SK-N-SH (cell line): ENCODE results near the gene CNGA4. TPM values are rescaled to one million over a fixed set of nuclear protein-coding genes. Genes with fewer than 3 reads are reported as not detected.

Source experiments
- CTCF ChIA-PET: fragments of 300-600, 350-600 bp; formaldehyde crosslinking; extraction: SDS; loops from one replicate; lab custom pipeline; 2021; lab: Yijun Ruan, JAX
- POLR2A ChIA-PET: fragments of 350-600 bp; sonication (Branson Sonifier 250); formaldehyde crosslinking; extraction: SDS; loops from one replicate; lab custom pipeline; 2020; ENCODE audit warnings: antibody characterized with exemption, inconsistent platforms; lab: Yijun Ruan, JAX
- DNase-seq: peaks from one replicate; pipeline ENCODE4 v3.0.0; 2012
- H2AFZ ChIP-seq: fragments of 200-600 bp; sonication (generic); 2 replicates; pipeline ENCODE4 v1.8.1; 2016; ENCODE audit warnings: antibody characterized with exemption, mild to moderate bottlenecking, low read depth
- H3F3A ChIP-seq: fragments of 200-600 bp; sonication (generic); replicated peaks from 2 replicates; pipeline ENCODE3; 2016; ENCODE audit warnings: antibody characterized with exemption, mild to moderate bottlenecking; ENCODE audit not compliant: insufficient read depth
- H3K27ac ChIP-seq, 2 experiments: fragments of 200-500 bp in 1 of 2; fragments of 200-600 bp in 1 of 2; sonication (Bioruptor generic) in 1 of 2; sonication (generic), shearing (Covaris generic) in 1 of 2; 2 replicates each; pipeline versions ENCODE4 v1.5.1 to v1.6.1; 2014 to 2016; ENCODE audit warnings: low read depth in 2 of 2, inconsistent platforms in 1 of 2, low read length in 1 of 2, mild to moderate bottlenecking in 1 of 2, mixed read lengths in 1 of 2
- H3K27me3 ChIP-seq: fragments of 200-600 bp; sonication (generic), shearing (Covaris generic); 2 replicates; pipeline ENCODE4 v1.6.1; 2016; ENCODE audit warnings: mixed run types; ENCODE audit not compliant: insufficient read depth
- H3K36me3 ChIP-seq, 2 experiments: fragments of 200-500 bp in 1 of 2; fragments of 200-600 bp in 1 of 2; sonication (Bioruptor generic) in 1 of 2; sonication (generic) in 1 of 2; replicated peaks in 1 of 2; 2 replicates each; pipeline versions ENCODE3 to v1.5.1; 2014 to 2016; ENCODE audit warnings: low read length in 1 of 2, mild to moderate bottlenecking in 1 of 2; ENCODE audit not compliant: insufficient read depth in 2 of 2, control insufficient read depth in 1 of 2
- H3K4me1 ChIP-seq, 2 experiments: fragments of 200-500 bp in 1 of 2; fragments of 200-600 bp in 1 of 2; sonication (Bioruptor generic) in 1 of 2; sonication (generic), shearing (Covaris generic) in 1 of 2; 2 replicates each; pipeline versions ENCODE4 v1.5.1 to v1.6.1; 2014 to 2016; ENCODE audit warnings: low read depth in 1 of 2, low read length in 1 of 2, mixed run types in 1 of 2; ENCODE audit not compliant: insufficient read depth in 2 of 2, control insufficient read depth in 1 of 2
- H3K4me2 ChIP-seq: fragments of 200-600 bp; sonication (generic), shearing (Covaris generic); 2 replicates; pipeline ENCODE4 v1.6.1; 2017; ENCODE audit warnings: mixed run types
- H3K4me3 ChIP-seq, 2 experiments: fragments of 200-500 bp in 1 of 2; fragments of 200-600 bp in 1 of 2; sonication (Bioruptor generic) in 1 of 2; sonication (generic), shearing (Covaris generic) in 1 of 2; 2 replicates each; pipeline versions ENCODE4 v1.5.1 to v1.8.1; 2014 to 2016; ENCODE audit warnings: low read depth in 2 of 2, inconsistent platforms in 1 of 2, low read length in 1 of 2, mild to moderate bottlenecking in 1 of 2, mixed read lengths in 1 of 2, moderate library complexity in 1 of 2
- H3K79me2 ChIP-seq: fragments of 200-600 bp; sonication (generic); 2 replicates; pipeline ENCODE4 v1.8.1; 2017; ENCODE audit warnings: mild to moderate bottlenecking; ENCODE audit not compliant: insufficient read depth
- H3K9ac ChIP-seq: fragments of 200-600 bp; sonication (generic); 2 replicates; pipeline ENCODE4 v1.6.1; 2017; ENCODE audit warnings: mixed run types
- H3K9me2 ChIP-seq: fragments of 200-600 bp; sonication (generic); 2 replicates; pipeline ENCODE4 v1.6.1; 2017; ENCODE audit warnings: mixed run types
- H3K9me3 ChIP-seq: fragments of 200-600 bp; sonication (generic); 2 replicates; pipeline ENCODE4 v1.6.1; 2017; ENCODE audit warnings: mixed run types, mild to moderate bottlenecking, moderate library complexity
- H4K20me1 ChIP-seq: fragments of 200-600 bp; sonication (generic); 2 replicates; pipeline ENCODE4 v1.6.1; 2017; ENCODE audit warnings: mild to moderate bottlenecking, mixed run types; ENCODE audit not compliant: insufficient read depth
- CHD2 ChIP-seq: fragments of 150-350 bp; IDR thresholded peaks from 2 replicates; pipeline ENCODE4 v1.6.1; 2018; ENCODE audit warnings: low read length; ENCODE audit not compliant: partially characterized antibody
- ELF1 ChIP-seq: IDR thresholded peaks from 2 replicates; pipeline ENCODE4 v1.4.0; 2012
- EP300 ChIP-seq, 2 experiments: IDR thresholded peaks; 2 replicates each; pipeline versions ENCODE4 v1.4.0 to v1.6.1; 2012; ENCODE audit warnings: borderline replicate concordance in 1 of 2, low read depth in 1 of 2, low read length in 1 of 2
- FOXJ3 ChIP-seq: sonication (generic); formaldehyde crosslinking; IDR thresholded peaks from 2 replicates; pipeline ENCODE4 v1.5.1; 2020; ENCODE audit warnings: mild to moderate bottlenecking, missing genetic modification reagents
- GABPA ChIP-seq: IDR thresholded peaks from 2 replicates; pipeline ENCODE4 v1.4.0; 2012; ENCODE audit warnings: low read depth, mild to moderate bottlenecking
- GATA2 ChIP-seq: sonication (generic); formaldehyde crosslinking; IDR thresholded peaks from 2 replicates; pipeline ENCODE4 v1.5.0; 2020; ENCODE audit warnings: mild to moderate bottlenecking, missing genetic modification reagents
- JUND ChIP-seq: IDR thresholded peaks from 2 replicates; pipeline ENCODE4 v1.4.0; 2012
- RCOR1 ChIP-seq: fragments of 150-350 bp; IDR thresholded peaks from 2 replicates; pipeline ENCODE4 v1.6.1; 2017; ENCODE audit warnings: antibody characterized with exemption, low read length
- REST ChIP-seq: IDR thresholded peaks from 2 replicates; pipeline ENCODE4 v1.6.1; 2012; ENCODE audit warnings: mild to moderate bottlenecking, low read depth, low read length, moderate library complexity
- RXRA ChIP-seq: IDR thresholded peaks from 2 replicates; pipeline ENCODE4 v1.4.0; 2012; ENCODE audit warnings: low read depth, mild to moderate bottlenecking, borderline replicate concordance
- SMC3 ChIP-seq: IDR thresholded peaks from 2 replicates; pipeline ENCODE4 v1.6.1; 2012; ENCODE audit warnings: low read depth, low read length, improper control_type of control experiment
- TAF1 ChIP-seq: IDR thresholded peaks from 2 replicates; pipeline ENCODE4 v1.6.1; 2012; ENCODE audit warnings: low read depth, mild to moderate bottlenecking, low read length, moderate library complexity, borderline replicate concordance
- TCF12 ChIP-seq: IDR thresholded peaks from 2 replicates; pipeline ENCODE4 v1.4.0; 2012
- TEAD4 ChIP-seq: IDR thresholded peaks from 2 replicates; pipeline ENCODE4 v1.4.0; 2012; ENCODE audit warnings: mild to moderate bottlenecking, borderline replicate concordance; ENCODE audit not compliant: insufficient read depth
- YY1 ChIP-seq: IDR thresholded peaks from 2 replicates; pipeline ENCODE4 v1.4.0; 2012; ENCODE audit warnings: low read depth, mild to moderate bottlenecking
- ZBTB33 ChIP-seq: IDR thresholded peaks from 2 replicates; pipeline ENCODE4 v1.4.0; 2012; ENCODE audit warnings: low read depth, borderline replicate concordance
- WGBS: methylation state at CpG from one replicate; pipeline ENCODE4 v1.1.6; 2017; ENCODE audit warnings: low lambda C conversion rate; 5-methylcytosine and 5-hydroxymethylcytosine counted together
- polyA plus RNA-seq, 3 experiments: library from polyadenylated mRNA; depleted of rRNA; stranded (reverse); fragments of >200 nt; gene quantifications; 2 replicates each; pipeline ENCODE4 v1.2.3, GENCODE V29; 2012
- TF ChIP-seq, protein P1 (sequence below): IDR thresholded peaks from 2 replicates; pipeline ENCODE4 v1.4.0; 2012; ENCODE audit warnings: low read depth, borderline replicate concordance
- TF ChIP-seq, protein P2 (sequence below): fragments of 200-600 bp; sonication (generic); IDR thresholded peaks from 2 replicates; pipeline ENCODE4 v1.6.1; 2017; ENCODE audit warnings: antibody characterized with exemption, mild to moderate bottlenecking, moderate library complexity
- TF ChIP-seq, protein P3 (sequence below): IDR thresholded peaks from 2 replicates; pipeline ENCODE4 v1.4.0; 2012; ENCODE audit warnings: low read depth
- TF ChIP-seq, protein P4 (sequence below): fragments of 150-350 bp; IDR thresholded peaks from 2 replicates; pipeline ENCODE4 v1.6.1; 2017; ENCODE audit warnings: antibody characterized with exemption, low read length, low read depth, borderline replicate concordance

CNGA4 gene
- polyA plus RNA-seq, 1 of the 3 experiments (the other 2 are of a cell fraction) = 0.13 TPM

- TF ChIP-seq ZBTB33 = no peak
These were observed 12.3 kb downstream of the CNGA4 start (continued) for GRCh38 chr11:6251120-6251733.

DNA sequence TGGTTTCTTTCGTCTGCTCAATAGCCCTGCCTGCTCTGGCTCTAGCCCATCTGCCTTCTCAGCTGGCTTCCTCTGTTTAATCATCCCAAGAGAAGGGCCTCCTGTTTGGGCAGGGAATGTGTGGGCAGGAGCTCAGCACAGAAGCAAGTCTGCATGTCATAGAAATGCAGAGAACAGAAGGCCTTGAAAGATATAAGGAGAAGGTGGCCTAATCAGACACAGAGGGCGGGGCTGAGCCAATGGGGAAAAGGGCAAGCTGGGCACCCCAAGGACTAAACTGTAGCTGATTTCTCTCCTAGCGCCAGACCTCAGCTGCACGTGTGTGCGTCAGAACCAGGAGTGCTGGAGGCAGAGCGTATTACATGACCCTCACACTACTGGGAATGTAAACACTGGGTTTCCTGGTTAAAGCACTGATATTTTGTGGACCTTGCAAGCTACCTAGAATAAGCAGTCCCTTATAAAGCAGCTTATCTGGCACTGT, 13.1 kb downstream of the CNGA4 start:
- H3K27ac ChIP-seq = no peak overlapping the region
- POLR2A ChIA-PET = no interaction called here
- no peak for TF ChIP-seq ELF1
- TF ChIP-seq, protein P1, sequence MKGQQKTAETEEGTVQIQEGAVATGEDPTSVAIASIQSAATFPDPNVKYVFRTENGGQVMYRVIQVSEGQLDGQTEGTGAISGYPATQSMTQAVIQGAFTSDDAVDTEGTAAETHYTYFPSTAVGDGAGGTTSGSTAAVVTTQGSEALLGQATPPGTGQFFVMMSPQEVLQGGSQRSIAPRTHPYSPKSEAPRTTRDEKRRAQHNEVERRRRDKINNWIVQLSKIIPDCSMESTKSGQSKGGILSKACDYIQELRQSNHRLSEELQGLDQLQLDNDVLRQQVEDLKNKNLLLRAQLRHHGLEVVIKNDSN = no peak
- TF ChIP-seq SMC3 = no peak
- no peak for TF ChIP-seq GABPA
- no peak for TF ChIP-seq REST
- TF ChIP-seq, protein P2, sequence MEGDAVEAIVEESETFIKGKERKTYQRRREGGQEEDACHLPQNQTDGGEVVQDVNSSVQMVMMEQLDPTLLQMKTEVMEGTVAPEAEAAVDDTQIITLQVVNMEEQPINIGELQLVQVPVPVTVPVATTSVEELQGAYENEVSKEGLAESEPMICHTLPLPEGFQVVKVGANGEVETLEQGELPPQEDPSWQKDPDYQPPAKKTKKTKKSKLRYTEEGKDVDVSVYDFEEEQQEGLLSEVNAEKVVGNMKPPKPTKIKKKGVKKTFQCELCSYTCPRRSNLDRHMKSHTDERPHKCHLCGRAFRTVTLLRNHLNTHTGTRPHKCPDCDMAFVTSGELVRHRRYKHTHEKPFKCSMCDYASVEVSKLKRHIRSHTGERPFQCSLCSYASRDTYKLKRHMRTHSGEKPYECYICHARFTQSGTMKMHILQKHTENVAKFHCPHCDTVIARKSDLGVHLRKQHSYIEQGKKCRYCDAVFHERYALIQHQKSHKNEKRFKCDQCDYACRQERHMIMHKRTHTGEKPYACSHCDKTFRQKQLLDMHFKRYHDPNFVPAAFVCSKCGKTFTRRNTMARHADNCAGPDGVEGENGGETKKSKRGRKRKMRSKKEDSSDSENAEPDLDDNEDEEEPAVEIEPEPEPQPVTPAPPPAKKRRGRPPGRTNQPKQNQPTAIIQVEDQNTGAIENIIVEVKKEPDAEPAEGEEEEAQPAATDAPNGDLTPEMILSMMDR = no peak
- no peak for TF ChIP-seq YY1
- TF ChIP-seq JUND = no peak
- no peak for TF ChIP-seq RCOR1
- TF ChIP-seq CHD2 = no peak
- TF ChIP-seq FOXJ3 (CRISPR knock-in tag) = no peak
- no peak for TF ChIP-seq TCF12
- TF ChIP-seq, protein P3, sequence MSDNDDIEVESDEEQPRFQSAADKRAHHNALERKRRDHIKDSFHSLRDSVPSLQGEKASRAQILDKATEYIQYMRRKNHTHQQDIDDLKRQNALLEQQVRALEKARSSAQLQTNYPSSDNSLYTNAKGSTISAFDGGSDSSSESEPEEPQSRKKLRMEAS = no peak
- TF ChIP-seq GATA2 = no peak
- no peak for TF ChIP-seq EP300 (IDR thresholded peaks at IDR 0.05; ENCODE audit: borderline replicate concordance in 1 of 2, low read depth in 1 of 2, low read length in 1 of 2)
- TF ChIP-seq TEAD4 = no peak
- no peak for TF ChIP-seq TAF1
- TF ChIP-seq RXRA = no peak
- TF ChIP-seq, protein P4, sequence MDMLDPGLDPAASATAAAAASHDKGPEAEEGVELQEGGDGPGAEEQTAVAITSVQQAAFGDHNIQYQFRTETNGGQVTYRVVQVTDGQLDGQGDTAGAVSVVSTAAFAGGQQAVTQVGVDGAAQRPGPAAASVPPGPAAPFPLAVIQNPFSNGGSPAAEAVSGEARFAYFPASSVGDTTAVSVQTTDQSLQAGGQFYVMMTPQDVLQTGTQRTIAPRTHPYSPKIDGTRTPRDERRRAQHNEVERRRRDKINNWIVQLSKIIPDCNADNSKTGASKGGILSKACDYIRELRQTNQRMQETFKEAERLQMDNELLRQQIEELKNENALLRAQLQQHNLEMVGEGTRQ = no peak

More for the DNA sequence above, 13.1 kb downstream of the CNGA4 start:
- Histone ChIP-seq H3K4me1 (no peaks in the 10 kb centered on the region; a peak in 1 of 4 replicates), H2AFZ (no peak overlapping the region), H4K20me1 (no peaks in the 10 kb centered on the region), H3K9ac (no peak overlapping the region), H3K4me2 (no peak overlapping the region), H3K4me3 (no peak overlapping the region), H3K9me3 (no peaks in the 10 kb centered on the region), H3K36me3 (no peaks in the 10 kb centered on the region), H3K27me3 (peaks cover 16% of the 10 kb centered on the region; the same call in 1 of the 2 replicates), H3F3A (no peaks in the 10 kb centered on the region), H3K9me2 (no peaks in the 10 kb centered on the region), H3K79me2 (no peaks in the 10 kb centered on the region)
- CTCF ChIA-PET = interaction anchor here (1.1 to 5.6 kb wide), 15 partner anchors 9 to 127 kb away, joined by 3 to 82 read pairs (median 11); partner anchors contain the start of genes CCKBR and CNGA4
- 65% methylated on average over 4 of the region's 6 CpGs for WGBS
- no peak for DNase-seq
